HUDEP-2 (cell line): Measurements from ENCODE around the gene HASPIN.
"Not testable (repeated sequence)": the region's sequence is repeated elsewhere in the genome, so short reads cannot be mapped to it uniquely, and the experiment has no call there.

ENCODE experiments used
- DNase-seq, 76 experiments: peaks; one replicate each; lab custom pipeline; 2025; ENCODE audit not compliant: unreplicated experiment in 76 of 76; lab: John Stamatoyannopoulos, UW

HASPIN gene

DNA sequence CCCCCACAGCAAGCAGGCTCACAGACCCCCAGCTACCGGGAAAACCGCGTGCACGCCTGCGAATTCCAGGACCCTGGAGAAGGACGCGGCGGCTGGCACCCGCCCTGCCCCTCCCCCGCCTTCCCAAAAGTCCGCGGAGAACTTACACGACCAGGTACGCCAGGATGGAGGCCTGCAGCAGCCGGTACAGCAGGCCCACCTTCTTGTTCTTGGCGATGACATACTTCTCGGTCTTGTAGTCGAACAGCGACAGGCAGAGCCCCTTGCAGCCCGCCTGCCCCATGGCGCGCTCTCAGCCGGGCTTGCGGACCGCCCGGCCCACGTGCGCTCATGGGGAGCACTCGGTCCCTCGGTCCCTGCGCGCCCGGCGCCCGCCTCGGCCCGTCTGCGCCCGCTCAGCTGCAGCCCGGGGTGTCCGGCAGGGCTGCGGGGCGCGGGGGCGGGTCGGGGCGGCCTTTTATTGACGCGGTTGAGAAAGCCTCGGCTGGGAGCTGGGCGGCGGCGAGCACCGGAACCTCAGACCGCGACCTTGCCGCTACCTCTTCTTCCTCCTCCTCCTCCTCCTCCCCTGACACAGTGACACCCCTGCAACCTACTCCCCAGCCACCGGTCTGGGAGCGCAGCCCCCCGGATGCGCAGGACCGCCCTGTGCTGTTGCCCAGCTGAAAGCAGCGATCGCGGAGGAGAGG lies 27.8 kb upstream of the HASPIN start, which contains the start of gene P2RX5:
Gene P2RX5, minus strand, starts transcription at position 433 of the 689 bp plus-strand sequence. Its CDS starts 150 bp downstream, at position 283.
- peak in 17 of 76 experiments; percentile 7 to 41 (median 26) for DNase-seq

DNA sequence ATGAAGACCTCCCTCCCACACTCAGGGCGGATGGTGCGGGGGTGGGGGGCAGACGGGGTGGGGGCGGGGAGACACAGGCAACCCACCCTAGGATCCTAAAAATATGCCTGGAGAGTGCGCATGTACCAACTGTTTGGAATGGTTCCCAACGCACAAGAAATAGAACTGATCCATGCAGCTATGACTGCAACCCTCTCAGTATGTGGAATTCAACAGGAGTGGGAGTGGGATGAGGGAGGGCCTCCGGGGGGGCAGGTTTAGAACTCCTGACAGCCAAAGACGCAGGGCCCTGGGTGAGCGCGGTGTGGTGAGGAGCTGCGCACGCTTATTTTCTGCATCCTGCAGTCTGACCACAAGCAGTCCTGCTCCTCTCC lies 26.6 kb upstream of the HASPIN start:
- DNase-seq: no peak

DNA sequence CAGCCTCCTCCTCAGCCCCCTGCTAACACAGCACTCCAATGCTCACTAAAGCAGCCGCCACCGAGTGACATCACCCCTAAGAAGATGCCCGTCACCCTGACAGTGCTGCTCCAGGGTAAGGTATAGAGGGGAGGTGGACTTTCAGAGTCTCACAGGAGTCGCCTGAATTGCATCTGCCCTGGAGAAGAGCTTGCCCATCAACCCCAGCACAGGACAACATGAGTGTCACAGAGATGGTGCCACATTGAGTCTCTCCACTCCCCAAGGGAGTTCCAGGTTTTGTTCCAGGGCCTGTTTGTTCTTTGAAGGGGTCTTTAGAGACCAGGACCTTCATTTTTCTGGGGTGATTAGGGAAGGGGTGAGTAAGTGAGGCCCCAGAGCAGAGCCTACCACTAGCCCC lies 25.6 kb upstream of the HASPIN start:
- DNase-seq: no peak

DNA sequence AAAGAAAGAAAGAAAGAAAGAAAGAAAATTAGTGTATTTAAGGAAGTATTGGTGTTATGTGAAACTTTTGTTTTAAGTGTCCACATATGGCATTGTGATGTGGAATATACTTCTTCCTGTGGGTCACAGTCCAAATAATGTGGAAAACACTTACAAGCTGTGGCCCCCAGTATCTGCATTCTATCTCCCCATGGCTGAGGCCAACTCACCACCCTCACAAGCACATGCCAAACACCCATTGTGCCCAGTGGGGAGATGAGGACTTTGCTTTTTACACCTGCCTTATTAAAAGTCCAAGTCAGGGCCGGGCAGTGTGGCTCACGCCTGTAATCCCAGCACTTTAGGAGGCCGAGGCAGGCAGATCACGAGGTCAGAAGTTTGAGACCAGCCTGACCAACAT lies 23.8 kb upstream of the HASPIN start:
- DNase-seq: no peak

DNA sequence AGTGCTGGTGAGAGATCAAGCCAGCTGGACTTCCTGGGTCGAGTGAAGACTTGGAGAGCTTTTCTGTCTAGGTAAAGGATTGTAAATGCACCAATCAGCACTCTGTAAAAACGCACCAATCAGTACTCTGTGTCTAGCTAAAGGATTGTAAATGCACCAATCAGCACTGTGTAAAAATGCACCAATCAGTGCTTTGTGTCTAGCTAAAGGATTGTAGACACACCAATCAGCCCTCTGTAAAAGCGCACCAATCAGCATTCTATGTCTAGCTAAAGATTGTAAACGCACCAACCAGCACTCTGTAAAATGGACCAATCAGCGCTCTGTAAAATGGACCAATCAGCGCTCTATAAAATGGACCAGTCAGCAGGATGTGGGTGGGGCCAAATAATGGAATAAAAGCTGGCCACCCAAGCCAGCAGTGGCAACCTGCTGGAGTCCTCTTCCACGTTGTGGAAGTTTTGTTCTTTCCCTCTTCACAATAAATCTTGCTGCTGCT lies 21.6 kb upstream of the HASPIN start:
- not testable (repeated sequence) for DNase-seq

DNA sequence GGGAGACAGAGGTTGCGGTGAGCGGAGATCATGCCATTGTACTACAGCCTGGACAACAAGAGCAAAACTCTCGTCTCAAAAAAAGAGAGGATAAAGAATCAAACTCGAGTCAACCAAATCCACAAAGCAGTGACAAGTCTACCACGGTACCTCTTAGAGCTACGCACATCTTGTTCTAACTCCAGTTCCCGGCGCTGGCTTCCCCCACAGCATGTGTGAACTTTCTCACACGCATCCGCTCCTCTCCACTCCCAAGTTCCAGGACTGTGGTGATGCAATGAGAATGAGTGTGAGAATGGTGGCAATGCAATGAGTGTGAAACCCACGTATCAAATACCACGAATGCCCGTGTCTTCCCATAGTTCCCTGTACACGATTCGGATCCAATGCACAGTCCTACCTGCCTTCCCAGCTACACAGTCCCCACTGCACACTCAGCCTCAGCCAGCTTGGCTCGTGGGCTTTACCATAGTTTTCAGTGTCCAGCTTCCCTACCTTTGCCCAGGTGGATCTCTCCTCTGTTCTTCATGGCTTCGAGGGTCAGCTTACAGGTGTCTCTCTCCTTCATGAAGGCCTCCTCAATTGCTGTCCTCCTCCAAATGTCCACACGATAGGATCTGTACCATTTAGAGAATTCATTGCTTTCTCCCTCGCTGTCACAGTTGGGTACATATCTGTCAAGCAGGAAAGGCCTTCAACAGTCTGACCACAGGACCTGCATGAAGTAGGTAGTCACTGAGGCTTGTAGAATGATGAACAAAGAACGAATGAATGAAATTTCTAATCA lies 18.6 kb upstream of the HASPIN start:
- no peak for DNase-seq

DNA sequence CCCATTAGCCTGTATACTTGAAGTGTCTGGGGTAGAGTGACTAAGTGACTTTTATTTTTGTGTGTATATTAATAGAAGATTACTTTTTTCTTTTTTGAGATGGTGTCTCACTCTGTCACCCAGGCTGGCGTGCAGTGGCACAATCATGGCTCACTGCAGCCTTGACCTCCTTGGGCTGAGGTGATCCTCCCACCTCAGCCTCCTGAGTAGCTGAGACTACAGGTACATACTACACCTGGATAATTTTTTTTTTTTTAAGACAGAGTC lies 18.1 kb upstream of the HASPIN start:
- not testable (repeated sequence) for DNase-seq

DNA sequence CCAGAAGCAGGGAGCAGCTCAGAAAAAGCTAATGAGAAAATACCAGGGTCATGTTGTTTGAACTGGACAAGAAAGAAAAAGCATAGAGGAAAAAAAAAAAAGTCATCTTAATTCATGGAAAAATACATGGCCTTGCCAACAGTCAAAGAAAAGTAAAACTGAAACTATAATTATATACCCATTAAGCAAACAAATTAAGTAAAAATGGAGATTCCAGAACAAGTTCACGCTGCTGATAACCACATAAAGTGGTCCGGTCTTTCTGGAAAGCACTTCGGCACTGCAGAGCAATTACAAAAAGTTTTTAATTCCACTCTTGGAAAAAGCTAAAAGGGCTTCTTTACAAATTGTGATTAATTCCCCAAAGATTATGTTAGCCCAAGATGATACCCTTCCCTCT lies 15.3 kb upstream of the HASPIN start:
- DNase-seq: no peak

DNA sequence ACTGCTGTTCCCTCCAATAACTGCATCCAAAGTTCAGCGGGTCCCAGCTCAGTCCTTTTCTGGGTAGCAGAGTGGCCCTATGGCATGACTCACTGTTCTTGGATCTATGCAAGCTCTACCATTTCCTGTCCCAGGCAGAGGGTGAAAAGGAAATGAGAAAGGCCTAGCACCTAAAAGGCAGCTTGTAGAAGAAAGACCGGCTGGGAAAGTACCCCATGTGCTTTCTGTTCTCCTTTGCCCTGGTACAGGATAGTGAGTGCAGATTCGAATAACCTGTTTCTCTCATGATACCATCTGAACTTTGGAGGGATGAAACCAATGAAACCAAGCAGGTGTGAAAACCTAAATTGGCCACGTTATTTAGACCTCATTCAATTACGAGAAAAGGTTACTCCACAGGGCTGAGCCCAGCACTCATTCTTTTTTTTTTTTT lies 12.7 kb upstream of the HASPIN start:
- DNase-seq: peak in 7 of 76 experiments; percentile 10 to 39 (median 17)

DNA sequence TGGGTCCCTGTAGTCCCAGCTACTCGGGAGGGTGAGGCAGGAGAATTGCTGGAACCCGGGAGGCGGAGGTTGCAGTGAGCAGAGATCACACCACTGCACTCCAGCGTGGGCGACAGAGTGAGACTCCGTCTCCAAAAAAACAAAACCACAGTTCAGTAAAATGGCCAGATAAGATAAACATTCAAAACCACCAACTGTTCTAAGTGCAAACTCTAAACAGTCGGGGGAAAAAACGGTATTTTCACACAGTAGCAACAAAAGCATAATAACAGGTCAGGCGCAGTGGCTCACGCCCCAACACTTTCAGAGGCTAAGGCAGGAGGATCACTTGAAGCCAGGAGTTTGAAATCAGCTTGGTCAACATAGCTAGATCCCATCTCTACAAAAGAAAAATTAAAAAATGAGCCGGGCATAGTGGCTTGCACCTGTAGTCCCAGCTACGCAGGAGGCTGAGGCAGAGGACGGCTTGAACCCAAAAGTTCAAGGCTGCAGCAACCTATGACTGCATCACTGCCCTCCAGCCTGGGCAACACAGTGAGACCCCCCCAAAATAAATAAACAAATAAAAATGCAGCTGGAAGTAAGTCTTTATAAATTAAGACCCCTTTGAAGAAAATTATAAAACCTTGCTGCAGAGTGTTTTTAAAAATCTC lies 10.8 kb upstream of the HASPIN start:
- DNase-seq: peak in 63 of 76 experiments; percentile 10 to 87 (median 59)

DNA sequence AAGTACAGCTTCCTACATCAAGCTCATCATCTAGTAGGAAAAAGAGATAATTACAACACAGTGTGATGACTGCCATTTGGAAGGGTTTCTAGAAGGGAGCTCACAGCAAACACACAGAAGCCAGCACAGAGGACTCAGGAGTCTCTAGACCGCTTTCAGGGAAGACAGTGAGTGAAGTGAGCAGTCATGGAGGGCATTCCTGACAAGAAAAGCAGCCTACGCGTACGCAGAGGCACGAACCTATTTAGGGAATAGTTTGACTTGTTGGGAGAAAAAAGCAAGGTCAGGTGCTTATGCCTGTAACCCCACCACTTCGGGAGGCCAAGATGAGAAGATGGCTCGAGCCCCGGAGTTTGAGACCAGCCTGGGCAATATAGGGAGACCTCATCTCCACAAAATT lies 8.4 kb upstream of the HASPIN start:
- DNase-seq: no peak

DNA sequence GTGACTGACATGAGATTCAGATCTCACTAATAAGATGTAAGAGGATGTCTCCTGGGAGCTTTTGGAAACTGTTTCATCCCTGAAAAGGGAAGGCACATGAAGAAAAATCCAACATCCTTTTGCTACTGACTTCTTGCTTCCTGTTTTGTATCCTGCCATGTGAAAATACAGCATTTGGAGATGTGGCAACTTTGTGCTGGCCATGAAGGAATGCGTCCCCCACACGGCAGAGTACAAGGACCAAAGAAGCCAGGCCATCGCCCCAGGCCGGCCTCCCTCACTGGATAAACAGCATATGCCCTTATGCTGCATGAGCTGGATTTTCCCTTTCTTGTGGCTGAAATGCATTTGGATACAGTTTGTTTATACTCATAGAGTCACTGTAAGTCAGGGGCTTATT lies 5.5 kb upstream of the HASPIN start:
- no peak for DNase-seq

DNA sequence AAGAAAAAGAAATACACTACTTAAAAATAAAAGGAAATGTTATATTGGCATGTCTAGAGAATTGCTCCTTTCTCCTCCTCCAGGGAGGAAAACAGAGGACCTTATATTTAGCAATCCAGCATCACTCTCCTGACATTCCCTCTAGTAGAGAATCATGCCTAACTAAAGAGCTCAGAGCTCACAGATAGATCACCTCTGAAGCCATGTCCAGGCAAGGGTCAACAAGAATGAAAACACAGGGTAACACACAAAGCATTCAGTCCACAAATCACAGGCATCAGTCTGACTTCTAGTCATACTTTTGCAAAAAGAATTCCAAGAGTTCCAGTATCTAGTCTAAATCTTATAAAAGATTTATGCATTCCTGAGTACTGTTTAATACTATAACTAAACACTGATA lies 4.4 kb upstream of the HASPIN start:
- DNase-seq: no peak

DNA sequence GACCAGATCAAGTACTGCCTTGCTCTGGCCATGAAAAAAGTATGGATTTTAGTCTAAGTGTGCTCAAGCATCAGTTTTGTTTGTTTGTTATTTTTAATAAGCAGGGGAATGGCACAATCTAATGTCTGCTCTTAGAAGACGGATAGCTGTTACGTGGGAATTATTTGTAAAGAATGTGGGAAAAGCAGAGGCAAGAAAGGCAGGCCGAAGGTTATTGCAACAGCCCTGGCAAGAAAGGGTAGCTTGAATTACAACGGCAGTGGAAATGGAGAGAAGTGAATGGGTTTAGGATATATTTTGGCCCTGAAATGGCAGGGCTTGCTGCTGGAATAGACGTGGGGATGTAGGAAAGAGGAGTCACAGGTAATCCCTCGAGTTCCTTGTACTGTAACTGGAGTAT lies 987 bp upstream of the HASPIN start:
- no peak for DNase-seq

DNA sequence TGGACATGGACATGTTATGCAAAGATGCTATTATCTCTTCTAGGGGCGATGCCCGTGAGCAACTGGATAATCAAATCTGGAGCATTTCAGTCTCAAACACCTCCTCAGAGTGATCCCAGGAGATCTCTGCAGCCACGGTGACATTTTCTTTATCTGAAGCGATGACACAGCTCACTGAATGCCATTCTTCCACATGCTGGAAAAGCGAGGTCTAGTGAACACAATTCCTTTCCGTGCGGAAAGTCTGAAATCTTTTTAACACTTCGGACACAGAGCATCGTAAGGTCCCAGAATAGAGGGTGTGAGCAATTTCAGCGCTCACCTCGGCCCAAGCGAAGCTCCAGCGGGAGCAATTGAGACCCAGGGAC lies 531 bp upstream of the HASPIN start:
- peak in 1 of 76 experiments; percentile 24 for DNase-seq

DNA sequence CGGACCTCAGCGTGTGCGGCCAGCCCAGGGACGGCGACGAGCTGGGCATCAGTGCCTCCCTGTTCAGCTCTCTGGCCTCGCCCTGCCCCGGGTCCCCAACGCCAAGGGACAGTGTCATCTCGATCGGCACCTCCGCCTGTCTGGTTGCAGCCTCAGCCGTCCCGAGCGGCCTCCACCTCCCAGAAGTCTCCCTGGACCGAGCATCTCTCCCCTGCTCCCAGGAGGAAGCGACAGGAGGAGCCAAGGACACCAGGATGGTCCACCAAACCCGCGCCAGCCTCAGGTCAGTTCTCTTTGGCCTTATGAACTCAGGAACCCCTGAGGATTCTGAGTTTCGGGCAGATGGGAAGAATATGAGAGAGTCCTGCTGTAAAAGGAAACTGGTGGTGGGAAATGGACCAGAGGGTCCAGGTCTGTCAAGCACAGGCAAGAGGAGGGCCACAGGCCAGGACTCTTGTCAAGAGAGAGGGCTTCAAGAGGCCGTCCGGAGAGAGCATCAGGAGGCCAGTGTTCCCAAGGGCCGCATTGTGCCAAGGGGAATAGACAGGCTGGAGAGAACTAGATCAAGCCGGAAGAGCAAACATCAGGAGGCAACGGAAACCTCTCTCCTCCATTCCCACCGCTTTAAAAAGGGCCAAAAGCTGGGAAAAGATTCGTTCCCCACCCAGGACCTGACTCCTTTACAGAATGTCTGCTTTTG lies 825 bp downstream of the HASPIN start:
- DNase-seq: peak in 2 of 76 experiments; percentile 7 to 15

DNA sequence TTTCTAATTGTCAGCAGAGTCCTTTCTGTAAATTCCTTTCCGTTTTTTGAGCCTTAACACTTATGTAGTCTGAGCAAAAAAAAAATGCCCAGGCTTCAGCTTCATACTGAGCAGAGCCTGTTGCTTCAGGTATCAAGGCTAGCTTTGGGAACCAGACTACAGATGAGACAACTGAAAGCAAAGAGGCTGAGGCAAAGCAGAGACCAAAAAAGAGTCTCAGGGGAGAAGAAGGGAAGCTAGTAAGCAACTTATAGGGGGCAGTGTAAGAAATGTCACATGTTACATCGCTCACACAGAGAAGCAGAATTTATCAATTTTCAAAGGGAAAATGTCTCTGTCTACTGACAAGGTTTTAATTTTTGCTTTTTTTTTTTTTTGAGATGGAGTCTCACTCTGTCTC lies 3.3 kb downstream of the HASPIN start:
- DNase-seq: no peak

DNA sequence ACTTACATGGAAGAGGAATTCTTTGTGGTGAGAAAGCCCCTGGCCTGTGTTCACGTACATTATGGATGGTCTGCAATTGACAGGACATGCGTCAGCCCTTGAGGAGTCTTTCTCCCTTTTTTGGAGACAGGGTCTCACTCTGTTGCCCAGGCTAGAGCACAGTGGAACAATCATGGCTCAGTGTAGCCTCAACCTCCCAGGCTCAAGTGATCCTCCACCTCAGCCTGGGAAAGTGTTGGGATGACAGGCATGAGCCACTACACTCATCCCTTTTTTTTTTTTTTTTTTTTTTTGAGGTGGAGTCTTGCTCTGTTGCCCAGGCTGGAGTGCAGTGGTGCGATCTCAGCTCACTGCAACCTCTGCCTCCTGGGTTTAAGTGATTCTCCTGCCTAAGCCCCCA lies 4.4 kb downstream of the HASPIN start:
- not testable (repeated sequence) for DNase-seq

DNA sequence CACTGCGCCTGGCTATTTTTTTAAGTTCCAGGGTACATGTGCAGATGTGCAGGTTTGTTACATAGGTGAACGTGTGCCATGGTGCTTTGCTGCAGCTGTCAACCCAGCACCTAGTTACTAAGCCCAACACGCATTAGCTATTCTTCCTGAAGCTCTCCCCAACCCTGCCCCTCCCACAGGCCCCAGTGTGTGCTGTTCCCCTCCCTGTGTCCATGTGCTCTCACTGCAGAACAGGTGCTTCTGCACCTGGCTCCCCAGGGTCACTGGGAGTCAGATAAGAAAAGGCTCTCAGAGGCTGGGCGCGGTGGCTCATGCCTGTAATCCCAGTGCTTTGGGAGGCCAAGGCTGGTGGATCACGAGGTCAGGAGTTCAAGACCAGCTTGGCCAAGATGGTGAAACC lies 6.2 kb downstream of the HASPIN start:
- no peak for DNase-seq

DNA sequence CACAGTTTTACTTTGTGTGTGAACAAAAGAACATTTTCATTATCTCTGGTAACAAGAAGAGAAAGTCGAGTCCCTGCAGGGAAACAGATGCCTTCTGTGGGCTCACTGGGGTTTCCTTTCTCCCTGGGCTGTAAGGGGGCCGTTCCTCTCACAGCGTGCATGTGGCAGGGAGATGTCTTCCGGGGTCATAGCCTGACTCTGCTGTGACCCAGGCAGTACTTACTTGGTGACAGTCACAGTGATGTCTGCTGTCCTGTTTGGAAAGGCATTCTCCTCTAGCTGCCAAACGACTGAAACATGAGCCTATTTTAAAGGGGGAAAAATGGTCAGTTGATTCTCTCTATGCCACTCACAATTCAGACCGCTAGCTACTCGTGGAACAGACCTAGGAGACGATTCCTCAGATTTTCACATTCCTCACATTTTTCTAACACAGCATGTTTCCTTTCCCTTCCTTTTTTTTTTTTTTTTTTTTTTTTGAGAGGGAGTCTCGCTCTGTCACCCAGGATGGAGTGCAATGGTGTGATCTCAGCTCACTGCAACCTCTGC lies 7.3 kb downstream of the HASPIN start:
- DNase-seq: no peak

DNA sequence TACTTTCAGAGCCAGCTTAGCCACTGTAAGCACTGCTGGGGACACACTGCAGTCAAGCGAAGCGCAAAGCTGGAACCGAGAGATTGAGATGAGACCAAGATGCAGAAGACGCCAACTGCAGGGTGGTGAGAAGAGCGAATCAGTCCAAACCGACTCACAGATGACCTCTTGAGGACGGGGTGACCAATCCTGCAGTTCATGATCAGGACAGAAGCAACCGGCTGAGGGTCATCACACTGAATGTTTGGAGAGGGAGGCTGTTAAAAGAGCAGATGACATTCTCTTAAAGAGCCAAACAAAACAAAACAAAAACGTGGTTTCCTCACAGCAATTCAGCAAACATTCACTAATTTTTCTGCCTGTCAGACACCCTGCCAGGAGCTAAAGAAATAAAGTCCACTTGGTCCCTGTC lies 8.5 kb downstream of the HASPIN start:
- DNase-seq: no peak
